Stimulated activated CD8-positive, alpha-beta memory T cell treated with anti-CD3 and anti-CD28 coated beads, Interleukin-12 subunit alpha, Interleukin-12 subunit beta, amount 100 ng/mL, for 4 hours (primary cell): ENCODE data around the gene FNBP1L.

Source experiments
- DNase-seq: peaks from one replicate; pipeline ENCODE4 v3.0.0-alpha.2; 2020; ENCODE audit warnings: low read depth

FNBP1L gene

GRCh38 chr1:93447481-93448291 lies at the start of gene FNBP1L:
TSS of gene FNBP1L (plus strand) at chr1:93448118. CDS start at chr1:93448282, 164 bp downstream.
- peak; percentile 37 for DNase-seq

GRCh38 chr1:93399781-93400180 lies 48.1 kb upstream of the FNBP1L start:
- no peak for DNase-seq

- no peak for DNase-seq
Measured at GRCh38 chr1:93408203-93408602, 39.7 kb upstream of the FNBP1L start.

GRCh38 chr1:93411000-93411399 lies 36.9 kb upstream of the FNBP1L start:
- DNase-seq, result no peak

GRCh38 chr1:93414749-93415148 lies 33.2 kb upstream of the FNBP1L start:
- no peak for DNase-seq

- DNase-seq, result no peak
Measured at GRCh38 chr1:93415296-93415695, 32.6 kb upstream of the FNBP1L start.

GRCh38 chr1:93416183-93416582 lies 31.7 kb upstream of the FNBP1L start:
- no peak for DNase-seq

GRCh38 chr1:93419344-93419743 lies 28.6 kb upstream of the FNBP1L start:
- DNase-seq, result no peak

- DNase-seq, result no peak
Measured at GRCh38 chr1:93420400-93420799, 27.5 kb upstream of the FNBP1L start.

- DNase-seq, result no peak
Measured at GRCh38 chr1:93426181-93426580, 21.7 kb upstream of the FNBP1L start.

GRCh38 chr1:93427656-93428055 lies 20.3 kb upstream of the FNBP1L start:
- DNase-seq, result no peak

- DNase-seq, result no peak
Measured at GRCh38 chr1:93433407-93433961, 14.4 kb upstream of the FNBP1L start.

- DNase-seq, result no peak
Measured at GRCh38 chr1:93434088-93434487, 13.8 kb upstream of the FNBP1L start.

GRCh38 chr1:93434987-93435386 lies 12.9 kb upstream of the FNBP1L start:
- DNase-seq, result no peak

GRCh38 chr1:93435443-93435842 lies 12.5 kb upstream of the FNBP1L start:
- DNase-seq, result no peak

GRCh38 chr1:93436496-93436895 lies 11.4 kb upstream of the FNBP1L start:
- no peak for DNase-seq

GRCh38 chr1:93437976-93438605 lies 9.8 kb upstream of the FNBP1L start:
- DNase-seq, result no peak

GRCh38 chr1:93438716-93439115 lies 9.2 kb upstream of the FNBP1L start:
- DNase-seq, result no peak

GRCh38 chr1:93440272-93440671 lies 7.6 kb upstream of the FNBP1L start:
- no peak for DNase-seq

- DNase-seq, result no peak
Measured at GRCh38 chr1:93440706-93441105, 7.2 kb upstream of the FNBP1L start.

GRCh38 chr1:93441589-93441988 lies 6.3 kb upstream of the FNBP1L start:
- no peak for DNase-seq

- DNase-seq, result no peak
Measured at GRCh38 chr1:93442008-93442666, 5.8 kb upstream of the FNBP1L start.

GRCh38 chr1:93442741-93443140 lies 5.2 kb upstream of the FNBP1L start:
- DNase-seq, result no peak
